ENCODE data around the gene KLRG1.

DNA sequence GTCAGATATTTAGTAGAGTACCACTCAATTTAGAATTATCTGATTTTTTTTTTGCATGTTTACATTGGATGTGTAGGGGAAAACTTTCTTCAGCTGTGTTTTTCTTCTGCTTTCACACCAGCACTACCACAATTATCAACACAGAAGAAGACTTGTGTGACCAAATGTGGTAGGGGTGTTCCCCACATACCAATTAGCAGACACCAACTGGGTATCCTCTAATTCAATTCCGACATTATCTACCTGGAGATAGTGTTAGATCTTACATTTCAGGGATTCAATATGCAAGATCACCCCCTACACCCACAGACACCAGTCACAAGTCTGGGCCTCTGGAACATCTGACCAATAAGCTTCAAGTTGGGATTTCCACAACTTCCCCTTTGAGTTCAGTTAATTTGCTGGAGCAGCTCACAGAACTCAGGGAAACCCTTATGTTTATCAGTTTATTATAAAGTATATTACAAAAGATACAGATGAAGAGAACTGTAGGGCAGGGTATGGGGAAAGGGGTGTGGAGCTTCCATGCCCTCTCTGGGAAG lies 4.1 kb upstream of the KLRG1 start:
- no peak for TF ChIP-seq POLR2AphosphoS5 (IDR thresholded peaks at IDR 0.05; ENCODE audit: low read depth, low read length)
- TF ChIP-seq TAF1 (IDR thresholded peaks at IDR 0.05; ENCODE audit: borderline replicate concordance, insufficient read depth, low read length), result no peak
- TF ChIP-seq, protein P1, sequence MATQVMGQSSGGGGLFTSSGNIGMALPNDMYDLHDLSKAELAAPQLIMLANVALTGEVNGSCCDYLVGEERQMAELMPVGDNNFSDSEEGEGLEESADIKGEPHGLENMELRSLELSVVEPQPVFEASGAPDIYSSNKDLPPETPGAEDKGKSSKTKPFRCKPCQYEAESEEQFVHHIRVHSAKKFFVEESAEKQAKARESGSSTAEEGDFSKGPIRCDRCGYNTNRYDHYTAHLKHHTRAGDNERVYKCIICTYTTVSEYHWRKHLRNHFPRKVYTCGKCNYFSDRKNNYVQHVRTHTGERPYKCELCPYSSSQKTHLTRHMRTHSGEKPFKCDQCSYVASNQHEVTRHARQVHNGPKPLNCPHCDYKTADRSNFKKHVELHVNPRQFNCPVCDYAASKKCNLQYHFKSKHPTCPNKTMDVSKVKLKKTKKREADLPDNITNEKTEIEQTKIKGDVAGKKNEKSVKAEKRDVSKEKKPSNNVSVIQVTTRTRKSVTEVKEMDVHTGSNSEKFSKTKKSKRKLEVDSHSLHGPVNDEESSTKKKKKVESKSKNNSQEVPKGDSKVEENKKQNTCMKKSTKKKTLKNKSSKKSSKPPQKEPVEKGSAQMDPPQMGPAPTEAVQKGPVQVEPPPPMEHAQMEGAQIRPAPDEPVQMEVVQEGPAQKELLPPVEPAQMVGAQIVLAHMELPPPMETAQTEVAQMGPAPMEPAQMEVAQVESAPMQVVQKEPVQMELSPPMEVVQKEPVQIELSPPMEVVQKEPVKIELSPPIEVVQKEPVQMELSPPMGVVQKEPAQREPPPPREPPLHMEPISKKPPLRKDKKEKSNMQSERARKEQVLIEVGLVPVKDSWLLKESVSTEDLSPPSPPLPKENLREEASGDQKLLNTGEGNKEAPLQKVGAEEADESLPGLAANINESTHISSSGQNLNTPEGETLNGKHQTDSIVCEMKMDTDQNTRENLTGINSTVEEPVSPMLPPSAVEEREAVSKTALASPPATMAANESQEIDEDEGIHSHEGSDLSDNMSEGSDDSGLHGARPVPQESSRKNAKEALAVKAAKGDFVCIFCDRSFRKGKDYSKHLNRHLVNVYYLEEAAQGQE (IDR thresholded peaks at IDR 0.05; ENCODE audit: insufficient read depth in 1 of 2, low read depth in 2 of 2, low read length in 2 of 2), result no peak
- TF ChIP-seq SIN3A (IDR thresholded peaks at IDR 0.05; ENCODE audit: borderline replicate concordance, insufficient read depth, low read length), result no peak
- TF ChIP-seq FOXP2 (optimal IDR thresholded peaks at IDR 0.05; ENCODE audit: borderline replicate concordance, extremely low read depth, extremely low read length, insufficient read depth), result no peak
